GM19043 (cell line): ENCODE measurements around the gene TICAM2.
"Not testable (repeated sequence)": the region's sequence is repeated elsewhere in the genome, so short reads cannot be mapped to it uniquely, and the experiment has no call there.

Source experiments
- ATAC-seq: cut with Tn5 transposase; IDR thresholded peaks from one replicate; pipeline ENCODE4 v1.9.1; 2021; ENCODE audit warnings: low read depth; ENCODE audit not compliant: unreplicated experiment

Gene TICAM2, protein sequence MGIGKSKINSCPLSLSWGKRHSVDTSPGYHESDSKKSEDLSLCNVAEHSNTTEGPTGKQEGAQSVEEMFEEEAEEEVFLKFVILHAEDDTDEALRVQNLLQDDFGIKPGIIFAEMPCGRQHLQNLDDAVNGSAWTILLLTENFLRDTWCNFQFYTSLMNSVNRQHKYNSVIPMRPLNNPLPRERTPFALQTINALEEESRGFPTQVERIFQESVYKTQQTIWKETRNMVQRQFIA

DNA sequence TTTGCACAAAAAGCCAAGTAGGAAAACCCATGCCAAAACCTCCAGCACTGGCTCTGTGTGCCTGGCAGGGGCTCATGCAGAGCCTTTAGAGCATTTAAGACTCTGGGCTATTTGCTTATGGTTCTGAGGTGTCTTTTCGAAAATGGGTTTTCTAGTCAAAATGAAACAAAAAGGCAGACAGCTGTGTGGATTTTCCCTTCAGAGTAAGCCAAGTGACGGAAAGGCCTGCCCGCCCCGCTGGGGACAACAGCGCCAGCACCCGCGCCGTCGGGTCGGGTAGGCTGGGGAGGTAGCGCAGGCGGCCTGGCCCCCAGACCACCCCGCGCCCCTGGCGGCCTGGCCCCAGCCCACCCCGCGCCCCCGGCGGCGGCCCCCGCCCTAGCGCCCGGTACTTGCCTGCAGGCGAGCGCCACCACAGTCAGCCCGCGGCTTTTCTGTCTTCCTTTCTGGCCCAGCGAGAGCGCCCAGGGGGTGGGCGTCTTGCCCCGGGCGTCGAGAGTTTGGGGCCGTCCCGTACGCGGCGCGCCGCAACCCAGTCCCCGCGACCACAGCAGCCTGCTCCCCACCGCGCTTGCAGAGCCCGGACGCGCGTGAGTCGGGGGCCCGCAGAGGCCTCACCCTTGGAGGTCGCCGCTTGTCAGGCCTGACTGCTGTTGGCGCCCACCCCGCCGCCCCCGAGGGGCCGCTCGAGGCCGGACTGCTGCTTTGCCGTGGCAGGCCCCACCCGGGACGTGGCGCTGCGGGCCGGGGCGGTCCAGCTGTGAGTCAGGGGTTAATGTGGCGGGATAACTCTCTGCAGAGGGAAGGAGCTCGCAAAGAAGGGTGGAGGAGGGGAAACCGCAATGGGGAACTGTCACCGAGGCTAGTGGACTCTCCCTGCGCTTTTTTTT lies at the start of gene TICAM2:
Gene TICAM2 (minus strand): TSS at position 779 of the 890 bp plus-strand sequence. CDS start 21,223 bp downstream, outside the sequence.
- peak; percentile 53 for ATAC-seq

DNA sequence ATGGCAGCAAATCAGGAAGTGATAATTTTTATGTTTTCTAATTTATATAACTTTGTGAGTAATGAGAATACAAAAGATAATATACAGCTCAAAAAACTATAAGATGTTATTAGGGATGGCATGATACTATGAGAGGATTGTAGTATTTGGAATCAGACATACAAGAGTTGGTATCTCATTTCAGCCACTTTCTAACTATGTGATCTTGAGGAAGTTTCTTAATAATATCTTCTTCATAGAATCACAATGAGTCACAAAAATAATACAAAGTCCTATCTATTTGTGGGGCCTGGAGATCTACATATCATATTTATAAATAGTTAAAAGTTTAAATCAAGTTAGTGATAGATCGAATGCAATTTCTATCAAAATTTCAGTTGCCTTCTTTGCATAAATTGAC lies 47.3 kb upstream of the TICAM2 start:
- no peak for ATAC-seq

DNA sequence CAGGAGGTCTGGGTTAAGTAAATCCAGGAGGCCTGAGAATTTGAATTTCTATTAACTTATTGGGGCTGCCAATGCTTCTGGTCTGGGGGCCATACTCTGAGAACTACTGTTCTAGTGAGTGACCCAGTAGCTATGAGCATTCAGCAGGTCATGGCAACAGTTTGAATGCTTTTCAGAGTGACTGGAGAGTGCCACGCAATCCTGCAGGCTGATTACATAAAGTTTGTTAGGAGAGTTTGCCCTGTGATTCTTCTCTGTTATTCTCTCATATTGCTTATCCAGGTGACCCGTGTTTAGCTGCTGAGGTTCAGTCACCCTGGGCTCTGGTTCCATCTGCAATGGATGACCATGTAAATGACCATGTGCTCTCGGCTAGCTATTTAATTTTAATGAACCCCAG lies 45.8 kb upstream of the TICAM2 start:
- no peak for ATAC-seq

DNA sequence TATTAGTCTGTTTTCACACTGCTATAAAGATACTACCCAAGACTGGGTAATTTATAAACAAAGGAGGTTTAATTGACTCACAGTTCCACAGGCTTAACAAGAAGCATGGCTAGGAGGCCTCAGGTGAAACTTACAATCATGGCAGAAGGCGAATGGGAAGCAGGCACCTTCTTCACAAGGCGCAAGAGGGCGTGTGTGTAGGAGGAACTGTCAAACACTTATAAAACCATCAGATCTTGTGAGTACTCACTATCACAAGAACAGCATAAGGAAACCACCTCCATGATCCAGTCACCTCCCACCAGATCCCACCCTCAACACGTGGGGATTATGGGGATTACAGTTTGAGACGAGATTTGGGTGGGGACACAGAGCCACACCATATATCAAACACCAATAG lies 43.1 kb upstream of the TICAM2 start:
- not testable (repeated sequence) for ATAC-seq

DNA sequence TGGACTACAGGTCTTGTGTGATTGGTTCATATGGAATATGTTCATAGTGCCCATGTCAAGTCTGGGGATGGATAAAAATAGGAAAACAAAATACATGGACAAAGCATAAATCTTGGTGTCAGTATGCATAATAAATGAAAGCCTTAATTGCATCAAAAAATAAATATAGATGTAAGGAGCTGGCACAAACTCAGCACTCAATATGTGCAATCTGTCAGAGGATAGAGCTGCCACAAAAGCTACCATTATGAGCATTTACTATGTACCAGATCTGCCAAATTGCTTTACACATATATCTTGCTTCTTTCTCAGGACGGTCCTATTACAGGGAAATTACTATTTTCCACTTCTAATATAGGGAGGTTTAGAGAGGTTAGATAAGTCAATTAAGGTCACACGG lies 41.8 kb upstream of the TICAM2 start:
- no peak for ATAC-seq

DNA sequence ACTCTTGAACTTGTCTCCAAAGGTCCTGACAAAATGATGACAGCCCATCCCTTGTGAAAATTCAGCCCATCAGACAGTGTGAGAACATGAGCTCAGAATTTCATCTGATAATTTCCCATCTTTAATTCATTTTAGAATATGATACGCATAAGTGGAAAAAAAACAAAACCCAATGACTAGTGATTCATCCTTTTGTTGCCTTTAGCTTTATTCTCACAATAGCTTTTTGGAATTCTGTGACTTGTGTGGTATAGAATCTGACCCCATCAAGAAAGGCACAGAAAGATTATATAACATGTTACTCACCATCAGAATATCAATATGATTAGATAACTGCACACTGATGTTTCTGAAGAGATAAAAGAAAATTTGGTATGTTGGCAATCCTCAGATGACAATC lies 39.7 kb upstream of the TICAM2 start:
- no peak for ATAC-seq

DNA sequence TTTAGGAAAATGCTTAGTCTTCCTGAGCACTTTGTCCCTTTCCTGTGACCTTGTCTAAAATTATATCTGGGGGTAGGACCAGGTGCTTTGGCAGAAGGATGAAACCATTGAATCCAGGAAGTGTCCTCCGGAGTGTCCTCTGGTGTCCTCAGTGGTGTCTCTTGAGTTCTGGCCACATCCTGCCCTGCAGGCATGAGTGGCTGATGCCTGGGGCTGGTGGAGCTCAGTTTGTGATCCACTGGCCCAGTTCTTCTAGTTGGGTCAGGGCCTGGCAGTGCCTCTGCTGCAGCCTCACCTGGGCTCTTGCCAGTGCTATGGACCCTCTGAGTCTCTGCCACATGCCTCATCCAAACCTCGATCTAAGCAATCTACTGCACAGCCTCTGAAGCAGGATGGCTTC lies 38.0 kb upstream of the TICAM2 start:
- ATAC-seq: no peak

DNA sequence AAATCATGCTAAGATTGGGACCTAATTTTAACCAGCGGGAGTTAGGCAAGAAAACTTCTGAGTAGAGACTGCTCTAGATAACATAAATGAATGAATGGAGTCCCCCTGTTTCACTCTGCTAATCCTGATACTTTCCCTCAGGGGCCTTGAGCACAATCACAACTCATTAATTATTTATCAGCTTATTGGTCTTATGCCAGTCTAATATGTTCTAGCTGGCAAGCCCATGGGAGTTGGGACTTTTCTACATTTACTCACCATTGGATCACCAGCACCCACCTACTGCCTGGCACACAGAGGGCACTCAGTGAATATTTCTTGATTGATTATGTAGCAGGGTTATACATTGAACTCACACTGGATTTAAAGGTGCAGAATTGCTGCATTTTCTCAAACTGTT lies 37.1 kb upstream of the TICAM2 start:
- no peak for ATAC-seq

DNA sequence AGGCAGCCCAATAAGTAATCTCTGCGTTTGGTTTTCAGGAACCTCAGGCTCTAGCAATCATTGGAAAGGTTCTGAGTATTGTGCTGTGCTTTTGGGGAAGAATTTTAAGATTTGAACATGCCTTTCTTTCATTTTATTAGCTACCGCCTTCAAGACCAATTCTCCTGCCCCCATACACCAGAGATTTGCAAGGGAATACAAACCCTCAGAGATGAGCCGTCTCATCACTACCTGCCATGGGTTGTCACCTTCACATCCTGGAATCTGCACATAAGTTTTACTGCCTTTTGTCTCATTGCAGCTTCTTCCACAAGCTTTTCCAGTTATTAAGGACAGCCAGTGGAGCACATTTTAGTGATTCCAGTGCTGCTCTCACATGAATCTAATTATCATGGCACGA lies 35.2 kb upstream of the TICAM2 start:
- no peak for ATAC-seq

DNA sequence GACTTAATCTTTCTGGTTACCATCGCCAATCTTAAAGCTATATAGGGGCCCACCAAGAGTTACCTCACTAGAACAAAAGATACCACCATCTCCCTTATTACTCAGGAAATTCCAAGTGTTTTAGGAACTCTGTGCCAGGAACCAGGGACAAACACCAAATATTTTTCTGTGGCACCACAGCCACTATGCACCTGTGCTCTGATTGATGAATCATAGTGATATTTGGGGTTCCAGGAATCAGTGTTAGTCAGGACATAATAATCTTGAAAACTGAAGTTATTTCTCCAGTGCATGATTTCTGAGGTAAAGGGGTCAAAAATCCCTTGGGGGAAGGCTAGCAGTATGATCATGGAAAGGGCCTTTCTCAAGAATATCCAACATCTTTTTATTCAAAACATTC lies 33.7 kb upstream of the TICAM2 start:
- ATAC-seq: no peak

DNA sequence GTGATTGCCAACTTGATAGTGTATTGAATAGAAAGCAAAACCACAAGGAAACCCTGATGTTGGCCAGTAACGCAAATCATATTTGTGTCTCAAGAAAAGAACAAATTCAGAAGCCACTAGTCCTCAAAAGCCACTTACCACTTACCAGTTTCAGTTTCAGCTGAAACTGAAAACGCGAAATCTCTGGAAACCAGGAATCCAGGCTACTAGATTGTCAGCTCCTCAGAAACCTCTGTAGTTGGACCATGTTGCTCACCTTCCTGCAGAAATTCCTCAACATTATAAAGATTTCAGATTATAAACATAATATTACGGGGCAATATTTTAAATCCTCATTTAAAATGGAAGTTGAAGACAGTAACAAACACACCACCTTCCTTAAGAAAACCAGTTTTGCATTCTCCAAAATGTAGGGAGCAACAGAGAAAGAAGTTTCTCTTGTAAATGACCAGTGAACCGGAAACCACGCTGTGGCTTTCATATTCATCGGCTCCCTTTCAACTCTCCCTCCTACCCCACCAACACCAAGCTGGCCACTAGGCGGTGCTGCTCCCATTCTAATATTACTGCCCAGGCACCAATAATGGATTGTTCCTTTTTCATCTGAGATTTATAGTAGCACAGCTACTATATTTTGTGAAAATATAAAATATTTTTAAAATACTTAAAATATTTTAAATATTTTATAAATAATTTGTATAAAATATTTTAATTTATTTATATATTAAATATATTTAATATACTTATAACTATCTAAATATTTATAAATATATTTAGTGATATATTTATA lies 32.3 kb upstream of the TICAM2 start:
- peak; percentile 64 for ATAC-seq

DNA sequence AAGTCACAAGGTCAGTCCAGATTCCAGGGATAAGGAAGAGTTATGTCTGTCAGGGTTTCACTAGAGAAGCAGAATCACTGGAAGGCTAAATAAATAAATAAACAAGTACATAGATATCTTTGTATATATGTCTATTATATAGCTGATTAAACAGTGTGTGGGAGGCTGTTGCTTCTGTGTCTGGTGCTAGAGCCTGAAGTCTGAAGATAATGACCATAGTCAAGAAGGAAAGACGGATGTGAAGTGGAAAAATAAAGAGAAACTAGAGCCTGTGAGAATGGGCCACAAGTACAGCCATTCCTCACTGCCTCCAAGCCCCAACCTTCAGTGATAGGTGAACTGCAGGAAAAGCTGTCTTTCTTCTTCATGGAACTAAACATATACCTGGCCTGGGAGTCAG lies 27.6 kb upstream of the TICAM2 start:
- ATAC-seq: no peak

DNA sequence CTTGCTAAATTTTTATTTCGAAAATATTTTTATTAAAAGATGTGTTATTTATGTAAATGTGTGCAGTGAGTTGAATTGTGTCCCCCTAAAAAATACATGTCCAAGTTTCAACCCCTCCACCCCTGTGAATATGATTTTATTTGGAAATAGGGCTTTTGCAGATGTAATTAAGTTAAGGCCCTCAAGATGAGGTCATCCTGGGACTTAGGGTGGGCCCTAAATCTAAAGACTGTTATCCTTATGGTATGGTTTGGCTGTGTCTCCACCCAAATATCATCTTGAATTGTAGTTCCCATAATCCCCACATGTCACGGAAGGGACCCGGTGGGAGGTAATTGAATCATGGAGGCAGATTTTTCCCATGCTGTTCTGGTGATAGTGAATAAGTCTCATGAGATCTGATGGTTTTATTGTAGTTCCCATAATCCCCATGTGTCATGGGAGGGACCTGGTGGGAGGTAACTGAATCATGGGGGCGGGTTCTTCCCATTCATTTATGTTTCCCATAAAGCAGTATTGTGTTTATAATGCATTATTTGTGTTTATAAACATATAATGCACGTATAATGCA lies 25.1 kb upstream of the TICAM2 start:
- ATAC-seq: no peak

DNA sequence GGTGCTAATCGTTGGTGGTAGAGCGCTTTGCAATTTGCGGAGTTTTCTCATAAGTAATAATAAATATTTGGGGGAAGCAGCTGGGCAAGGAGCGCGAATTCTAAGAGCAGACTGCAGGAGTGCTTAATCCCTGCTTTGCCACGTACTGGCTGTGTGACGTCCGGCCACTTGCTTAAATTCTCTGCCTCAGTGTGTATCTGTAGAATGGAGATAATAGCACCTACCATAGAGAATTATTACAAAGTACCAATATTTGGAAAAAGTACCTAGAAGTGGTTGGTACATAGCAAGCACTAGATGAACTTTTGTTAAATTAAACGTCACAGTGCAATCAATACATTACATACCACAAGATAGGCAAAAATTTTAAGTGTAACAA lies 24.2 kb upstream of the TICAM2 start:
- peak; percentile 24 for ATAC-seq

DNA sequence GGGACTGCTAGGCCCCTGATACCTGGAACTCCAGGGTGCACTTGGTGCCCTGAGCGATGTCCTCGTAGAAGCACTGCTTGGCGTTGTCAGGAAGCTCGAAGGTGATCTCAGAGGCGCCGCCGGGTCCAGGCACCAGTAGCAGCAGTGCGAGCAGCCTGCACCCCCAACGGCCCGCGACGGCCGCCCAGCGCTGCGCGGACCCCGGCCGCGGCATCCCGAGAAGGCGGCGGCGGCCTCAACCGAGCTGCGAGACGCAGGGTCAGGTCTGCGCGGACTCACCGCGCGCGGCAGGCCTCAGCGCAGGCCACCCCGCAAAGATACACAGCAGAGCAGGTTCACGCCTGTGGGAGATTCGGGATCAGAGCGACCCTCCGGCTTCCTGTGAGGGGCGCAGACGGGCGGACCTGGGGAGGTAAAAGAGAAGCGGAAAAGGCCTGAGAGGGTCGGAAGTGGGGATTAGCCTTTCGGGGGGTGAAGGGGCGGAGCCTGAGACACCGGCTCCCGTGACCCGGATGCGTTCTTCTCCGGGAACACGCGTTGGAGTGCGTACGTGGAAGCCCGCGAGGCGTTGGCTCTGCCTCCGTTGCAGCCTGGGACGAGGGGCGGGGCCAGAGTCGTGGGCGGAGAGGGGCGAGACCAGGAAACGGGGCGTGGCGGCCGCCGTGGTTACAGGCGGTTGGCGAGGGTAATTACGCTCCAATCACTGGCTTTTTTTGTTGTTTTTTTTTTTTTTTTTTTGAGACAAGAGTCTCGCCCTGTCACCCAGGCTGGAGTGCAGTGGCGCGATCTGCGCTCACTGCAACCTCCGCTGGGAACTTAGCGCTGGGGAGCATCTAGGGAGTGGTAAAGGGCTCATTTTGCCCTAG lies 23.5 kb upstream of the TICAM2 start, which contains the start of gene TMED7:
Gene TMED7 (minus strand): TSS at position 458 of the 866 bp plus-strand sequence. CDS start 244 bp downstream, at position 214.
- peak; percentile 89 for ATAC-seq

DNA sequence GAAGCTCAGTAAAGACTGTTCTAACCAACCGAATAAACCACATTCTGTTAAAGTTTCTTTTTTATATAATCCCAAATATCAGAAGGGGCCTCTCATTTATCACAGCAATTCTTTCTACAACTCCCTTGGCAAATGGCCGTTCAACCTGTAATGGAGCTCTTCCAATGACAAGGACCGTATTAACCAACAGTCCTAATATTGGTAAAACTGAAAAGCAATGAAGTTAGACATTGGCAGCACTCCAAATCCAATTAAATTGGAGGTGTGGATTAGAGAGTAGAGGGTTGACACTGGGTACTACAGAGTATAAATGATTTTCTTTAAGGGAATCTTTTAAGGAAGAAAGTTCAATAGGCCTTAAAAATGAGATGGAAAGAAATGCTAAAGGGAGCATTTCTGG lies 22.7 kb upstream of the TICAM2 start:
- ATAC-seq: no peak

DNA sequence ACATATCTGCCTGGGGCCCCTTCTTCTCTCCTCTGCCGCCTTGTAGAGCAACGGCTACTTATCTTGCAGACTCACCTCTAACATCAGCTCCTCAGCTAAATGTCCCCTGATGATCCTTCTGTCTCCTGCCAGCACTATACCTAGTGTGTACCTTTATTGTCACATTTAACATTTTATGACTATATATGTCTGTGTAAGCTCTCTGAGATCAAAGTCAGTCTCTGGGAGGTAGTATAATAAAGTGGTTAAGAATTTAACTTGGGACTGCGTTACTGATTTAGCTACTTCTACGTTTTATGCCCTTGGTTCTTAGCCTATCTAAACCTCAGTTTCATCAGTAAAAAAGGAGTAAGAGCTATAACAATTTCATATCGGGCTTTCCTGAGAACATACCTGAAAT lies 21.4 kb upstream of the TICAM2 start:
- no peak for ATAC-seq

DNA sequence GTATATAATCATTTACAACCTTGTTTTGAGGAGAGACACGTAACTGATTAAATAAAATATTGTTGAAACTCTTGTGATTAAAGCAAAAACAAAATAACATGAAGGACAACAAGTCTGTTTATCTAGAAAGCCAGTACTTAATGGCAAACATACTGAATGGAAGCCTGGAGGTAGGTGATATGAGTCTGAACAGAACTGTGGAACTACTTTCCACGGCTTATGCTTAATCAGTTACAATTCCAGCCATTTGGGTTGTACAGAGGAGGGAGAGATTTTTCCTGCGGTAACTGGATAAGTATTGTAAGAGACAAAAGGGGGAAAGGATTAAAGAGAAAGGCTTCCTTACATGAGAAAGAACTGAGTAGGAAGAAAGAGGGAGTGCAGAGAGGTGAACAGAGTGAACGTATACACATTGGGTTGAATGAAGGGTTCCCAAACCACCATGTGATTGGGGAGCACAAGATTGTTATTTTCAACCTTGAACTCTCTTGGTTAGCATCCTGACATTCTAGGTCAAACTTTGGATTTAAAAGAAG lies 19.2 kb upstream of the TICAM2 start:
- ATAC-seq: no peak

DNA sequence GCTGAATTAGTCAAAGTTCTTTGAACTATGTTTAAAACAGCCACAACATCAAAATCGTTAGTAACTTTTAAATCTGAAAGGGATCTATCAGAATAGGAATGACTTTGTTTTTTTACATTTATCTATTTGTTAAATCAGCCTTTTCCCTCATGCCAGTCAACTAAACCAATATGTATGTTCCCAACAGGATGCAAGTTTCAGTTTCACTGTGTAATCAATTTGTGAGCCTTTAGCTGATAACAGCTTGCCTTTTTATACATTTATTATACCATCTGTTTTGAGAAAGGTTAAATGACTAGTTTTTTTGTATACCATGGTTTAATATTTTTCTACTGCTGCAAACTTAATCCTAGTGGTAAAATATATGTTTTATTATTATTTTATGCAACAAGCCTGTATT lies 14.6 kb upstream of the TICAM2 start:
- ATAC-seq: no peak

DNA sequence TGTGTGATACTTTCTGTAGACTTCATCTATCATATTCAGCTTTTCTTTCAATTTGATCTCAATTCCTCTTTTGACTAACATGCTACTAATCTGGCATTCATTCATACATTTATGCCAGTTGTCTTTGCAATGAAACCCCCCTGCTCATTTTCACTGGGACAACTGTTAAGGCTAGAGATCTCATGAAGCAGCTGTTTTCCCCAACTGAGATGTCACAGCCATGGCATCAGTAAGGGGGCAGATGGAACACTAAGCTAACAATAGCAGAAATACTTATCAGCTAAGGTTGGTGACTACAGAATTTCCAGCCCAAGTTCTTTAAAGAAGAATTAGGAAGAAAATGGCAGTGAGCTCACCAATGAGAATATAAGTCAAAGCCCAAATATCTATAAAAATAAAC lies 14.2 kb upstream of the TICAM2 start:
- ATAC-seq: no peak
